HG03460 (cell line): ENCODE results near the gene MYO15B.

Experiments used
- ATAC-seq: cut with Tn5 transposase; IDR thresholded peaks from one replicate; pipeline ENCODE4 v1.9.1; 2021; ENCODE audit not compliant: unreplicated experiment

MYO15B gene

GRCh38 chr17:75622771-75623273 lies 35.2 kb downstream of the MYO15B start:
- no peak for ATAC-seq

- ATAC-seq, result no peak
These were observed 35.8 kb downstream of the MYO15B start for GRCh38 chr17:75623386-75623785.

- no peak for ATAC-seq
These were observed 36.4 kb downstream of the MYO15B start for GRCh38 chr17:75624021-75624420.

GRCh38 chr17:75624714-75625345 lies 37.2 kb downstream of the MYO15B start:
- ATAC-seq, result no peak

GRCh38 chr17:75625813-75626486 lies 38.4 kb downstream of the MYO15B start:
- ATAC-seq, result no peak

- no peak for ATAC-seq
These were observed 39.0 kb downstream of the MYO15B start for GRCh38 chr17:75626496-75627038.

GRCh38 chr17:75627094-75627493 lies 39.5 kb downstream of the MYO15B start:
- no peak for ATAC-seq

- no peak for ATAC-seq
These were observed 40.8 kb downstream of the MYO15B start for GRCh38 chr17:75628425-75628824.

GRCh38 chr17:75629157-75629556 lies 41.6 kb downstream of the MYO15B start:
- no peak for ATAC-seq

- no peak for ATAC-seq
These were observed 42.7 kb downstream of the MYO15B start for GRCh38 chr17:75630071-75630917.

GRCh38 chr17:75631353-75631752 lies 43.8 kb downstream of the MYO15B start:
- ATAC-seq, result no peak

GRCh38 chr17:75632428-75632827 lies 44.8 kb downstream of the MYO15B start:
- ATAC-seq, result no peak

- no peak for ATAC-seq
These were observed 45.4 kb downstream of the MYO15B start, which contains the start of gene SMIM5 for GRCh38 chr17:75632863-75633485. SMIM5 (plus strand) TSS chr17:75633434; CDS start chr17:75640202, 6,768 bp downstream.

GRCh38 chr17:75633486-75634375 lies 46.1 kb downstream of the MYO15B start:
- no peak for ATAC-seq

- ATAC-seq, result no peak
These were observed 46.8 kb downstream of the MYO15B start for GRCh38 chr17:75634376-75634740.

- no peak for ATAC-seq
These were observed 47.4 kb downstream of the MYO15B start for GRCh38 chr17:75634754-75635609.

GRCh38 chr17:75635610-75636202 lies 48.1 kb downstream of the MYO15B start:
- no peak for ATAC-seq

GRCh38 chr17:75636381-75637142 lies 49.0 kb downstream of the MYO15B start:
- ATAC-seq, result no peak
